GM19467 (cell line): ENCODE results near the gene FCAMR.
"Not testable (repeated sequence)": the region's sequence is repeated elsewhere in the genome, so short reads cannot be mapped to it uniquely, and the experiment has no call there.

Experiments used
- ATAC-seq: cut with Tn5 transposase; IDR thresholded peaks from one replicate; pipeline ENCODE4 v1.9.1; 2021; ENCODE audit warnings: mild to moderate bottlenecking, moderate library complexity; ENCODE audit not compliant: unreplicated experiment

Gene FCAMR

DNA sequence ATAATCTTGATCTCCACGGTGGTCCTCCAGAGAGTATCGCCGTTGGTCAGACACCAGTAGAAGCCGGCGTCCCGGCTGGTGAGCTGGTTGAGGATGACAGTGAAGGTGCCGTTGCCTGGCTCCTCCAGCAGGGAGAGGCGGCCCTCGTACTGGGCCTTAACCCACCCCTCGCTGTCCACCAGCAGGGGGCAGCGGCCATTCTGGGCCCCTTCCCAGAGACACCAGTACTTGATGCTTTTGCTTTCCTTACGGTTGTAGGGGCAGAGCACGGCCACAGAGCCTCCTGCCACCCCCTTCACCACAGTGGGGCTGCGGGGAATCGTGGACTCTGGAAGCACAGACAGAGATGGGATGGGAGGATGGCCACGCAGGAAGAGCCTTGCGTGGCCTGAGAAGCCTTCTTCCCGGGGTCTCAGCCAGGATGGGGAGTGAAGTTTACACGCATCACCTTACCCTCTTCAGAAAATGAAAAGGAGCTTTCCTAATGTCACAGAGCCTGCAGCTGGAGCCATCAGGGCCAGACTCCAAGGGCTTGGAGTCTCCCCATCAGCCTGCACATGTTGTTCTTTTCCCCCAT is 34.7 kb downstream of the FCAMR start:
- no peak for ATAC-seq

DNA sequence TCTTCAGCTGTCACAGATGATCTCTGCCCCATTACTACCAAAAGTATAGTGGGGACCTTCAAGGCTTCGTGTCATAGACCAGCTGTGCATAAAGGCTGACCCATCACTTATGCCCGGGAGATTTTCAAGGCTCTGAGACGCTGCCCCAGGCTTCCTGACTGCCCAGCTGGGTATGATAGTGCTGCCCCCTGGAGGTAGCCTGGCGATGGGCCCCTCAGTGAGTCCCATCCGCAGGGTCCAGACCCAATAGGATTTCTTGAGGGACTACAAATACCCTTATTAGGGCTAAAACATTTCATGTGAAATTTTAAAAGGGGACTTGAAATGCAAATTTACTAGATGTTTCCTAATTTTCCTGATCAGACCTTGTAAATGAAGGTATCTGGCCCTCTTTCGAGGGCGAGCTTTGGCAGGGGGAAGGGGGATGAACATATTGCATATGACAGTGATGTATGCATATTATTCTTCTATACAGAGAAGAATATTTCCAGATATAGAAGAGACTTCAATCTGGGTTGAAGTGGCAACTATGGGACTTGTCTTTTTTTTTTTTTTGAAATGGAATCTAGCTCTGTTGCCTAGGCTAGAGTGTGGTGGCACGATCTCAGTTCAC is 36.8 kb downstream of the FCAMR start:
- no peak for ATAC-seq

DNA sequence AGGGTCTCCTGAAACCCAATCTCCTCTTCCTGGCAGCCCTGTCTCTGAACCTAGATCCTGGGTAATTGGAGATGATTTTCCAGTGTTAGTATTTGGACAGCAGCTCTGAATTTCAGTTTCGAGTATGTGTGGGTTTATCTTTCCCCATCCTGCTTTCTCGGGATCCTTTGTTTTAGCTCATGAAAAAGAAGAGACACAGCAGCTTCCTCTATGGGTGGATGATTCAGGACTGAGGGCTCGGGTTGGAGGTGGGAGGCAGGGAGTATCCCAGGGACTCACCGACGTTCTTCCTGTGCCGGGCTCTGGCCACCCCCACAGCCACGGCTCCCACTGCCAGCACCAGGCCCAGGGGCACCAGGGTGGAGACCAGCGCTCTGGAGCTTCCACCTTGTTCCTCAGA is 38.1 kb downstream of the FCAMR start:
- ATAC-seq = no peak

DNA sequence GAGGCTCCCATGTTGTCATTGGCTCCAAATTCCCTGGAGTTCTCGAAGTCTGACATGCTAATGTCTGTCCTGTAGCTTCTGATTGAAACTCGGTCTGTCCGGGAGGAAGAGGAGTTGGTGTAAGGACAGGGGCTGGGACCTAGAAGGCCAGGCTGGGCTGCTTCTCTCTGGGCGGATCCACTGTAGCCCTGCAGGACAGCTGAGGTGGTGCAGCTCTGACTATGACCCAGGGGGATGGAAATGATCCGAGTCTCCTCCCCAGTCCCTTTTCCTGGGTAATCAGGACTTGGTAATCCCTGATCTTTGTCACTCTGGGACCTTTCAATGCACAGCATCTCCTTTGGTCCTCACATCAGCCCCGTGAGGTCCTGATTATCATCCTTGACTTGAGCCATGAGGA is 38.6 kb downstream of the FCAMR start:
- ATAC-seq = no peak

DNA sequence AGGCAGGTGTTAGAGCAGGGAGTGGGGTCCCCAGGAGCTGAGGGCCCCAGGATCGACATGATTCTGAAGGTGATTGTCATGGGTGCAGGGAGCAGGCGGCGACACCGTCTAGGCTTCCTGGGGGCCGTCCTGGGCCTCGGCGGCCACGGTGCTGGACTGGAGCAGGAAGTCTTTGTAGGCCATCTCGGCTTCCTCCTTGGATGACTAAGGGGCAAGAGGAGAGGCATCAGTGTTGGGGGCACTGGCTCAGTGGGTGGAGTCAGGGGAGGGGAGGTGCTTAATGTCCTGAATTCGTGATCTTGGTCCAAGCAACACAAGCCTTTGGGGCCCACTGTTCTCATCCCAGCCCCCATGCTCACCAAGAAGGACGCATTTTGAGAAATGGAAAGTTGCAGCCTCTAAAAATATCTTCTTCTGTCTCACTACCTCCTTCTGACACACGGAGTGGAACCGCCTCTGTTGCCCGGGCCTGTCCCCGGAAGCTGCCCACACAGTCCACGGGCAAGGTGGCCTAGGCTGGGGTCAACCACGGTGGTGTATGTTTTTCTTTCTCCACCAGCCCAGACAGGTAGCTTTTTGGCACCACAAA is 40.0 kb downstream of the FCAMR start:
- ATAC-seq = peak; percentile 67

DNA sequence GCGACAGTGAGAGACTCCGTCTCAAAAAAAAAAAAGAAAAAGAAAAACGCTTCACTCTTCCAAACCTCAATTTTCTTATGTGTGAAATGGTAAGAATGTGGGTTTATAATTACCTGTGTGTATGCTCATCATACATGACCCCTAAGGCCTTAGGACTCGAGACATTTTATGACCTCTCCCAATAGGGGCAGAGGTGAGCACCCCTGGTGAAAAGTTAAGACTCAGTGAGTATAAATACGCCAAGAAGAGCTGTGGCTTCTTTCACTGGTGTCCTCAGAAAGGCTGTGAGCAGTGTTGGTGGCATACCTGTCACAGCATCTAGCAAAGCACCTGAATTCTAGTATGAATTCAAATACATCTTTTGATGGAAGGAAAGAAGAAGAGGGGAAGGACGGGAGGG is 40.7 kb downstream of the FCAMR start:
- ATAC-seq = no peak

DNA sequence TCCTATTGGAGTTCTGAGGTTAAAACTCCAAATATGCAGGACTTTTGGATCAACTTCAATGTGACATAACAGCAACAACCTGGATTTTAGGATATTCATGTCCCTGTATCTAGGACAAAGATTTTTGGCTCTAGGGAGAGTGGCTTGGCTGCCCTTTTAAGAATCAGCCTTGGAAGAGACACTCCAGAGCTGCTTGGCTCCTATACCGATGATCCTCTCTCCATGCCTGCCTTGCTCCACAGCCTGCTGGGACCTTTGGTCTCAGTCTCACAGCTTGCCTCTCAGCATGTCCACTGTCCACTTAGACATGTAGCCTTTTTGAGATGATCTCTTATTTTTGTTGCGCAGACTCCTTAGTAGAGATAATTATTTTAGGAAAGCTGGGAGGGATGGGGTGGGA is 44.0 kb downstream of the FCAMR start:
- ATAC-seq = no peak

DNA sequence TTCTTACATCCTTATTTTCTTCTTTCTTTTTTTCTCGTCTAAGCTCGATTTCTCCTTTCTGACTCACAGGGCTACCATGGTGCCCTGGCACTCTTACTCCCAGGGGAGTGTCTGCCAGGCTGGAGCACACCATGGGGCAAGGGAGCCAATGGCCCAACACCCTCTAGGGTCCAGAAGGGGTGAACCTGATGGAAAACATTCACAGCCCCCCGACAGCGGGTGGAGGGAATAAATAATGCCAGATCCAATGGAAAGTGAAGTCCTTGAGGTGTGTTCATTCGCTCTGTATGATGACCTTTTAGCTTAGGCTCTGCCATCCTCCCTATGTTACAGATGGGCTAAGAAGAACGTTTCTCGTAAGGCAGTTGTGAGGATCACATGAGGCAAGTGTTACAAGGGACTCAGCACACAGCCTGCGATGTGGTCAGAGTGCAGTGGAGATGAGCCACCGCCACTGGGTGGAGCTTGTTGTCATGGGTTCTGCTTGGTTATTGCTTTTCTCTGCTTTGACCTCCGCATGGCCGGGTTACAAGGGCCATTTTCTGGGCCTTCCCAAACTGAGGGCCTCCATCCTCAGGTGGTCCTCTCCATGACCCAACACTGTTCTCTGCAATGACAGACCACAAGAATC is 45.0 kb downstream of the FCAMR start:
- peak; percentile 46 for ATAC-seq

DNA sequence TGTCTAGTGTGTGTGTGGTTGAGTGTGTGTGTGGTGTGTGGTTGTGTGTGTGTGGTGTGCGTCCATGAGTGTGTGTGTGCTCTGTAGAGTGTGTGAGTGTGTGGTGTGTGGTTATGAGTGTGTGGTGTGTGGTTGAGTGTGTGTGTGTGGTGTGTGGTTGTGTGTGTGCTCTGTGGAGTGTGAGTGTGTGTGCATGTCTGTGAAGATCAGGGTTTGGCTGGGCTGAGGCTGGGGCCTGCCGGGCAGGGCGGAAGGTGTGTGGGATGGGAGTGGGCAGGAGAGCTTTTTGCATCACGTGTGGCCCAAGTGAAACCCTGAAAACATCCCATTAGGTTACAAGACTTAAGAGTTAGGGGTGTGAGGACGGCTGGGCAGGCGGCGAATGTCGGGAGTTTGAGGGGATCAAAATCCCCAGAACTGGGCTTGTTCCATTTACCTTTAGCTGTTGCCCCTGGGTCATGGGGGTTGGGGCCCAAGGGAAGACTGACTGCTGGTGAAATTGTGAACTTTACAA is 45.6 kb downstream of the FCAMR start:
- peak; percentile 15 for ATAC-seq

DNA sequence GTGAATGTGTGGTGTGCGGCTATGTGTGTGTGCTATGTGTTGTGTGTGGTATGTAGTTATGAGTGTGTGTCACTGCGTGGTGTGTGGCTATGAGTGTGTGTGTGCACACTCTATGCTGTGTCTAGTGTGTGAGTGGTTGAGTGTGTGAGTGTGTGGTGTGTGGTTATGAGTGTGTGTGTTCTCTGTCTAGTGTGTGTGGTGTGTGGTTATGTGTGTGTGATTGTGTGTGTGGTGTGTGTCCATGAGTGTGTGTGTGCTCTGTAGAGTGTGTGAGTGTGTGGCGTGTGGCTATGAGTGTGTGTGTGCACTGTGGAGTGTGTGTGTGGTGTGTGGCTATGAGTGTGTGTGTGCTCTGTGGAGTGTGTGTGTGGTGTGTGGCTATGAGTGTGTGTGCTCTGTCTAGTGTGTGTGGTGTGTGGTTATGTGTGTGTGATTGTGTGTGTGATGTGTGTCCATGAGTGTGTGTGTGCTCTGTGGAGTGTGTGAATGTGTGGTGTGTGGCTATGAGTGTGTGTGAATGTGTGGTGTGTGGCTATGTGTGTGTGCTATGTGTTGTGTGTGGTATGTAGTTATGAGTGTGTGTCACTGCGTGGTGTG is 46.2 kb downstream of the FCAMR start:
- ATAC-seq = not testable (repeated sequence)

DNA sequence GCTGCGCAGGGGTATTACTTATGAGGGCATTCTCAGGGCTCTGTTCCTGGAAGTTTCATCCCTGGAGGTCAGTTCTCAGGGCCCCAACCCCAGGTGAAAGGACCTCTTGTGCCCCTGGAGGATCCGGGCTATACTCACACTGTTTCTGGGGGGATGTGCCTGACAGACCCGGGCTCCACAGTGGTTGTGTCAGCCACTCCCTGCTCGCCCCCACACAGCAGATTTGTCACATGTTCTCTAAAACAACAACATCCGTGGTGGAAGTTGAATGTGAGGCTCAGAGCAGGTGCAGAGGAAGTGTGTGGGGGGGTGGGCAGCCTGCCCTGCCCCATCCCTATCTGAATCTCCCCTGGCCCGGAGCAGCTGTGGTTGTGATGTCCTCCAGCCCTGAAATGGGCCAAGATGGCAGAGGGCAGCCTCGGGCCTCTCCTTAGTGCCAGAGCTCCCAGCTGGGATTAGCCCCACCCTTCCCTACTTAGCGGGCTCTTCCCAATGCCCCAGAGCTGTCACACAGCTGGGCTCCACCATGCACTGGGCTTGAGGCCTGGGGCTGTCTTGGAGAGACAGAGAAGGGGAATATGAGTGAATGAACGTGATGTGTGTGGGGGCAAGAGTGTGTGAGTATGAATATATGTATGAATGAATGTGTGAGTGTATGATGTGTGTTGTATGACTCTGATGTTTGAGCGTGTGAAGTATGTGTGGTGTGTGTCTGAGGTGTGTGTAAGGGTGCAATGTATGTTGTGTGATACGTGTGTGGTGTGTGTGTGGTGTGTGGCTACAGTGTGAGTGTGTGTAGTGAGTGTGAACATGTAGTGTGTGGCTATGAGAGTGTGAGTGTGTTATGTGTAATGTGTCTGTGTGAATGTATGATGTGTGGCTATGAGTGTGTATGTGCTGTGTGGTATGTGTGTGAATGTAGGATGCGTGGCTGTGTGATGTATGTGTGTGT is 47.0 kb downstream of the FCAMR start:
- ATAC-seq = peak; percentile 50

DNA sequence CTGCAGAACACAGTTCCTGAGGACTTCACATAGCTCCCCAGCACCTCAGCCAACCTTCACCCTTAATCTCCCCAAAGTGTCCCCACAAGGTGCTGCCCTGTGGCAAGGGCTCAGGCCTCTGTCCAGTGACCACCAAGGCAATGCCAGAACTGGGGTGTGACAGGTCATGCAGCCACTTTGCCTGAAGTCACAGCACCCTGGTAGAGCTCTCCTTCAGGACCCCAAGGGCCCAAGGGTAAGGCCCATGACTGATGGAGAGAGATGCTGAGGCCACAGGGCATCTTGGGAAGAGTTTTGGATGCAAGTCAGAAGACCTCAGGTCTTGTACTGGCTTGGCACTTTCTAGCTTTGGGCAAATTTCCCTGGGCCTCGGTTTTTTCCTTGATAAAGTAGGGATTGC is 47.7 kb downstream of the FCAMR start:
- no peak for ATAC-seq

DNA sequence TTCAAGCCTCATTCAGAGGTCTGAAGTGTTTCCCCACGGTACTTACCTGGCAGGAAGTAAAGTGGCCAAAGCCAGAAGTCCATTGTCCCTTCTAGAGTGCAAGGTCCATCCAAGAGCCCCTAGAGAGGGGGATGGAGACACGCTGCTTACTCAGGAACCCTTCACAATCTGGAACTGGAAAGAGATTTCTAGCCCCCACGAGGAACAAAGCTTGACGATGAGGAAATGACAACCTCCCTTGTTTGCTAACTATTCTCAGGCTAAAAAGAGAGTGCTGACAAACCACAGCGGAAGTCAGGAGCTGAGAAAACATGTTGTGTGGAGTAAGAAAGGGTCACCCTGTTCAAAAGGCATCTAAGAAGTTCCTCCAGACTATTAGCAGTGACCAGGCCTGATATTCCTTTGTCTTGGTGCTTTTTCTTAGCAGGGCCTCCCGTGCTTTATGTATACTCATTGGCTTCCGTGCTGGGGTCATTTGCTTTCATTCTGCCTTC is 48.4 kb downstream of the FCAMR start, which contains the start of gene FCMR:
TSS of gene FCMR (minus strand) at position 170 of the 494 bp plus-strand sequence. CDS start at position 83, 87 bp downstream.
- no peak for ATAC-seq

DNA sequence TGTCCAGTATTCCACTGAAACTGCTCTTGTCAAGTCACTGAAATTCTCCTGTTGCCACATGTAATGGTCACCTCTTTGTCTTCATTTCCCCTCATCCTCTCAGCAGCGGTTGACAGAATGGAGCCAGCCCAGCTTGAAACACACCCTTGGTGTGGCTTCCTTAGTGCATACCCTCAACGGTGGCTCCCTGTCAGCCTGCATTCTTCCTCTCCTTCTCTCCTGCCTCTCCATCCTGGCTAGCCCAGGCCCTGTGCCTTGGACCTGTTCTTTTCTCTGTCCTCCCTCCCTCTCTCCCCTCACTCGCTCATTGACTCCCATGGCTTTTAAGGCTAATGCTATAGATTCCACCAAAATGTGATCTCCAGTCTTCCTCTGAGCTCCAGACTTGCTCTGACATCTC is 52.2 kb downstream of the FCAMR start:
- ATAC-seq = no peak

DNA sequence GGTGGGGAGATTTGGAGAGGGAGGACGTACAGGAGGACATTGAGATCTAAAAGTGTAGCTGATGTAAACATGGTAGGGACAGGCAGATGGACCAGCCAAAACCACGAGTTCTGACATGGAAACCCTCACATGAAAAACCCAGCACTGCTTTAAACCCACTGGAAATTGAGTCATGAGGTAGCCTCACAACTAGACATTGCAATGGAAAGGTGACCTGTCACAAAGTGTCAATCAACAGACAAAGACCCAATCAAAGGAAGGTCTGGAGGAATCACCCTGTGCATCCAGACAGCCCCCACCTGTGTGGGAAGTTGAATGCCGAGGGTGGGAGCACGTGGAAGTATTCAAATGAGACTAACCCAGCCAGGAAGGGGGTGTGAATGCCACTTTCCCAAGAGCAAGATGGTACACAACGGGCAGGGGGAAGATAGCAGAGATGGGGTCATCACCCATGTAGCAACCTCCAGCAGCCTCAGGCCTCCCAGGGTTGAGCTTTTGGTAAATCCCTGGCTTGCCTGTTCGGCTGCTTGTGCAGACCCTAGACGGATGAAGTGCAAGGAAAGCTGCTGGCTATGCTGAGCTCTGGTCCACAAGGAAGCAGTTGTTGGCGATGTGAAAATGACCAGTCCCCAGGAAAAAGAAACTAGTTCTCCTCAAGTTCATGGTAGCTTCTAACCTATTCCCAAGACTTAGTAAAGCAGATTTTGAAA is 54.1 kb downstream of the FCAMR start:
- ATAC-seq = no peak

DNA sequence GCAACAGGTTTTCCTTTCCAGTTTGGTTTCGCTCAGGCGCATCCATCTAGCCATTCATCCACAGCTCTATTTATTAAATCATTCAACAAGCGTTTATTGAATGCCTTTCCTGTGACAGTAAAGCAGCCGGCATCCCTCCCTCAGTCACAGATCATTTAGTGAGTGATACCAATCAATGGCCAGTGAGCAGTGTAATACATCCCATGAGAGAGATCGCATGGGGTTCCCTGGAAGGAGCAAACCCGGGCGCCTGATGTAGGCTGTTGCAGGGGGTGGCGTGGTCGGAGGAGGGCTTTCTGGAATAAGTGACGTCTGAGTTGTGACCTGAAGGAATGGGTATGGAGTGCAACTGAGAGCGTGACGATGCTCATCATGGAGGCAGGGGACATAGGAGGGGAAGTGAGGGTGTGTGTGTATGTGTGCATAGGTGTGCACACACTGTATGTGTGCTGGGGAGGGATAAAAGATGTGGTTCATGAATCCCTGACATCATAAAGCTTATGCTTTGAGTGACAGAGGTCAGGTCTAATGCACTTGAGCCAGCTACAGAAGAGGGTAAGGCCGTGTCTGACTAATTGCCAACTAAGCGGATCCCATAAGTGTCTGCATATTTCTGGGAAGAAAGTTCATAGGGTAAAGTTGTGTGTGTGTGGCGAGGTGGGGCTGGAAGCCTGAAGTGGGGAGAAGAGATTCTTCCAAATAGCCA is 55.1 kb downstream of the FCAMR start:
- ATAC-seq = no peak

DNA sequence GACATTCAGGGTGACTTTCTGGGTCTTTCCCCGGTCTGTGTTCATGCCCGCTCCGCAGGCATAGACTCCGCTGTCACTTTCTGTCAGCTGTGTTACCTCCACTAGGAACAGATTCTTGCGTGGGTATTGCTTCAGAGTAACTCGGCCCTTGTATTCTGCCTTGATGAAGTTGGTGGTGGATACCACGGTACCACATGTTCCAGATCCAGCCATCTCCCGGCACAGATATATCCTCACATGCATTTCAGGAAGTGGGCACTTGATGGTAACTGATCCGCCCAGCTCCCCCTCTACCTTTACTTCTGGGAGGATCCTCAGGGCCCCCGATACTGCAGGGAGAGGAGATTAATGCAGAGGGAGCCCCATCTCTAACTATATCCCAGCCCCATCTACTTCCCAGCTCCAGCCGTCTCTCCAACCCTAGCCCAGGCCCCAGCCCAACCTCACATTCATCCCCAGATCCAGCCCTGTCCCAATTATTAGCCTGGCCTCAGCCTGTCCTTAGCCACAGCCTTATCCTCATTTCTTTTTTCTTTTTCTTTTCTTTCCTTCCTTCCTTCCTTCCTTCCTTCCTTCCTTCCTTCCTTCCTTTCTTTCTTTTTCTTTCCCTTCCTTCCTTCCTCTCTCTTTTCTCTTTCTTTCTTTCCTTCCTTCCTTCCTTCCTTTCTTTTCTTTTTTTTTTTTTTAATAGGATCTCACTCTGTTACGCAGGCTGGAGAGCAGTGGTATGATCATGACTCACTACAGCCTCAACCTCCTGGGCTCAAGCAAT is 56.3 kb downstream of the FCAMR start:
- no peak for ATAC-seq

DNA sequence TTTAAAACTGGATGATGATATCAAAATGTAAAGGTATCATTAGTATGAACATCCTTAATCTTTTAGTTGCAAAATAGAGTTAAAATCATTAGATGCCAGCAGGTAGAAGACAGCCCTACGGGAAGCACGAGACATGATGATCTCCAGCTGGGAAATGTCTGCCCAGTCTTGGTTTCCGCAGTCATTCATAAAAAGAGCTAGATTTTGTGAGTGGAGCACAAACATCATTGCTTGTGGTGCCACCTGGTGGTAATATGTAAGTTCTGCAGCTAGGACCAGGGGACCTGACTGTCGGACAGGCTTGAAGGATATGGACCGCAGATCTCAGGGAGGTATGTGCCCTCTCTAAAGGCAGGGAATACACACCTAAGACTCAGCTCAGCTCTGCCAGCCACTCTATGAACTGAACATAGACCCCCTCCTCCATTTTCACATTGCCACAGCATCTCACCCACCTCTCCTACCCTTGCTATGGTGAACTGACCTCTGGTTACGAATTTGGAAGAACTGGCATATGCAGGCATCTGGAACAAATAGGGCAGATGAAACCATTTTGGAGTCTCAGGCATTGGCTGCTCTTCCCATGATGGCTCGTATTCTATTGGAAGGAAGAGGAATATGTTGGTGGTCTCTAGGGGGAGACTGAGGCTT is 57.7 kb downstream of the FCAMR start:
- no peak for ATAC-seq
